GM21447 (cell line): Measurements from ENCODE around the gene RWDD2A.

ENCODE experiments used
- ATAC-seq: cut with Tn5 transposase; IDR thresholded peaks from one replicate; pipeline ENCODE4 v1.9.1; 2021; ENCODE audit not compliant: unreplicated experiment

Gene RWDD2A

DNA sequence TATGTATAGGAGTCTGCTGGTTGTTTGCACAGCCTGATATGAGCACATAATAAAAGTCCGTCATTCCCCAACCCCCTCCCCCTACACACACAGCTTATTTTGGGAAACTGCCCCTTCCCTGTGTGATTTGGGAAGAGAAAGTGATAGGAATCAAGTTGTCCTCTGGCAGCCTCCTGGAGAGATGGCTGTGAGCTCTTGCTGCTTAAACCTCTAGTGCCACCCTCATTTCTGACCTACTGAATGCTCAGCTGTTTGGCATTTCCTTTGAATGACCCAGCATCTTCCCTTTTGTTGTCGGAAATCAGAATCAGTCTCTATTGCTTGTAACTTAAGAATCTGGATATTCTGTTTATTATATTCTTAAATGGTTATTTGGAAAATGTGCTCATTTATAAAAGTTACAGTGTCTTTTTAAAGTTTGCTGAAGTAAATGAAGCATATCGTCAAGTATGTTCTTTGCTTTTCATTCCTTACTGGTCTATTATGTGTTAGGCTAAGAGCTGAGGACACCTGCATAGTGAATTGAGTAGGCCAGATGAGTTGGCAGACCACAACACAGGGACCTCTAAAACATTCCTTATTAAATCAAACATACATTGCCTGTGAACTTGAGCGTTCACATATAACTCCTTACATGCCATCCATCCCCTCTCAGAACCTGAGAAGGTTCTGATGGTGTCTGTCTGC is 5.5 kb downstream of the RWDD2A start:
- ATAC-seq, result no peak

DNA sequence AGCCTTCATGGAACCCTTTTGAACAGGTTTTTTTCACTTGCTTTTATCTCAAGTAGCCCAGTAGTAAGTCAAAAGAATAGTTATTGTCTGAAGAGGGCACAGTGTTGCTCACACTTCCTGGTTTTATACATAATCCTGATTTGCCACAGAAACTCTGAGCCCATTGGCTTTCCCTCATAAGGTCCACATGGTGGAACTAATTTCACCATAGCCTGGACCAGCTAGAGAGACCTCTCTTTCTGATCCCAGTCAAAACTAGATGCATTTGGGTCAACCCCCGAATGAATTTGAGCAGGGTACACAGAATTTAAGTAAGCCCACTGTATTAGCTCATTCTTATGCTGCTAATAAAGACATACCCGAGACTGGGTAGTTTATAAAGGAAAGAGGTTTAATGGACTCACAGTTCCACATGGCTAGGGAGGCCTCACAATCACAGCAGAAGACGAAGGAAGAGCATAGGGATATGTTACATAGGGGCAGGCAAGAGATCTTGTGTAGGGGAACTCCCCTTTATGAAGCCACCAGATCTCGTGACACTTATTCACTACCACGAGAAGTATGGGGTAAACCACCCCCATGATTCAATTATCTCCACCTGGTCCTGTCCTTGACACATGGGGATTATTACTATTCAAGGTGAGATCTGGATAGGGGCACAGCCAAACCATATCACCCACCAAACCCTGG is 6.2 kb downstream of the RWDD2A start:
- no peak for ATAC-seq

DNA sequence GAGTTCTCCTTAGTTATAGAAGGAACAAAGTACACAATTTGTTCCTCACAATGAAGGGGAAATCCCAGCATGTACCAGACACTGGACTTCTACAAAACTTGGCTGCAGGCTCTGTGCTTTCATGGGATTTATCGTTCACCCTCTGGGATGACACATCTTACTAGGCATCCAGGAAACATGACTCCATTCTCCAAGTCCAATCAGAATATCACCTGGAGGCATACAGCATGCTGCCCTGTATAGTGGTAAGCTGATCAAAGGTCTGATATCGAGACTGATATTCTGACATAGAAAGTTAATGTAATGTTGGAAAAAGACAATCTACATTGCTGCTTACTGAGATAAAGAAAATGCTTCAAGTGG is 6.7 kb downstream of the RWDD2A start:
- ATAC-seq, result no peak

DNA sequence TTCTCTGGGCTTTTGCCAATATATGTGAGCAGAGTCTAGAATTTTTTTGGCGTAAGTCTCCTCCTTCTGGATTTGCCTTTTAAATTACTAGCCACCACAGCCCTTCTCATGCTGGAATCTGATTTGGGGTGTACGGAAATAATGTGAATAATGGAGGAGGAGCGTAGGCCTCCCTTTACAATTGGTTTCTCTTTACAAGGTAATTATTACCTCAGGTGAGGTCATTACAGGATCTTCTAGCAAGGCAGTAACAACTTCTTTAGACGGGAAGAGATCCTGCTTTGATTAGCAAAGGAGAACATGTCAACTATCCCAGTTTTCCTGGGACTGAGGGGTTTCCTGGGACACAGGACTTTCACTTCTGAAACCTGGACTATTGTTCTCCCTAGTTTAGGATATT is 8.9 kb downstream of the RWDD2A start:
- no peak for ATAC-seq

DNA sequence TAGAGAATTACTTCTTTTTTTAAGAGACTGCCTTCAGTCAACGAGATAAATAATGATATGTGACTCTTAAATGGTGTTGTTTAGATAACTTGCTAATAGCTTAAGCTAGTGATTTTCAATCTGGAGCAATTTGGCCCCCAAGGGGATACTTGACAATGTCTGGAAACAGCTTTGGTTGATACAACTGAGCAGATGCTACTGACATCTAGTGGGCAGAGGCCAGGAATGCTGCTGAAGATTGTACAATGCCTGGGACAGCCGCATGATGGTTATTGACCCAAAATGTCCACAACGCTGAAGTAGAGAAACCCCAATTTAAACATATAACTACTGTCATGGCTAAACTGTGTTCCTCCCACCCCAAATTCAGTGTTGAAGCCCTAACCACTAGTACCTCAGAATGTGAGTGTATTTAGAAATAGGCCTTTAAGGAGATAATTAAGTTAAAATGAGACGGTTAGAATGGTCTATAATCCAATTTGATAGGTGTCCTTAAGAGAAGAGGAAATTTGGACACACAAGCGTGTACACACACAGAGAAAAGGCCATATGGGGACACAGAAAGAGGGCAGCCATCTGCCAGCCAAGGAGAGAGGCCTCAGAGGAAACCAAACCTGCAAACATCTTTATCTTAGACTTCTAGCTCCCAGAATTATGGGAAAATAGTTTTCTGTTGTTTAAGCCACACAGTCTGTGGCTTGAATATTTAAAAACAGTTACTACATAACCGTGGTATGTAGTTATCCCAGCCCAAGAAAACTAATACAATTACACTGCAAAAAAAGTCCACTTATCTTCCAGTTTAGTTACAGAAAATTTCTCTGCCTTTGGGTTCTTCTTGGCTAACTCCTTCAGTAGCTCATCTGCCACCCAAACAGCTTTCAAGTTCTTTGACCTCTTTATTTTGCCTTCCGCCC is 22.2 kb downstream of the RWDD2A start:
- peak; percentile 100 for ATAC-seq

DNA sequence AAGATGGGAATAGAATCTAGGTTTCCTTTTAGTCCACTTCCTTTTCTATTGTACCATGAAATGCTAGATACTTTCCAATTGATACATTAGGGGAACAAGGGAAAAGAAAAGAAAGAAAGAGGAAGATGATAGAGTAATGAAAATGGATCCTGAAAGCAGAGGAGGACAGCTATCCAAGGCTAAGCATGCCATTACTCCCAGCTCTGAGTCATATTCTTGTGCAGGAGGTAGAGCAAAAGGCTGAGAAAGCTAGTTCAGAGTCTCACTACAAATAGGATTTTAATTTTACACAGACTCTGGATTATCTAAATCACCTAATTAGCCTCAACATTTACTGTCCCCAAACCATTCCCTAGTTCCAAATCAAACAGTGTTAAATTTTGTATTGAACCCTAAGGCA is 23.6 kb downstream of the RWDD2A start:
- ATAC-seq, result no peak

DNA sequence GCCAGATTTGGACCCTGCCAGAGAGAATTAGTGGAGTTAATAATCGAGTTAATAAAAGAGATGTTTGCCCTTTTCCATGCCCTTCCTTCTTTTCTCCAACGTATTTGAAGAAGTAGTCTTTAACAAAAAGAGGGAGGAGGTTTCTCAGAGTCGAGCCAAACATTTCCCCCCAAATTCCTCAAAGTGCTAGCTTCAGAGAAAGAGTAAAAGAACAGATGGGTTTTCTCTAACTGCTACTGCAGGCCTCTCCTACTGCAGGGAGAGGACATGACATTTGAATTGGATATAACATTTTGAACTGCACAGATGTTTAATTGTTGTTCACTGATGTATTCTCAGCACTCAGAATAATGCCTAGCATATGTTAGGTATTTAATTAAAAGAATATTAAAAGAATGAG is 25.5 kb downstream of the RWDD2A start:
- no peak for ATAC-seq

DNA sequence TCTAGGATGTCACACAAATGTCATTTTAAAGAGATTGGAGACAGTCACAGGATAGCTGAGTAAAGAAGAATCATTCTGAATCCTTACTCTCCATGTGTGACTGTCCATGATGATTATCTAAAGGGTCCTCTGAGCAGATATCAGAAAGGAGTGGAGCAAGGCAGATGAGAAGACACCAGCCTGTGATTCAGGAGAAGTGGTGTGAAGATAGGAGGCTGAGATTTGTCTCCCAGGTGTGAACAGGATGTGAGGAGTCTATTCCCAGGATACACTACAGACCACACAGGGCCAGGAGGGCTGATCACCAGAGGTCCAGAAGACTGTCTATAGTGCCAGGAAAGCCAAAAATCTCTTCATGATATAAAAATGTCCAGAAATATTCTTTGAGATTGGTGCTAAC is 27.0 kb downstream of the RWDD2A start:
- ATAC-seq, result no peak

DNA sequence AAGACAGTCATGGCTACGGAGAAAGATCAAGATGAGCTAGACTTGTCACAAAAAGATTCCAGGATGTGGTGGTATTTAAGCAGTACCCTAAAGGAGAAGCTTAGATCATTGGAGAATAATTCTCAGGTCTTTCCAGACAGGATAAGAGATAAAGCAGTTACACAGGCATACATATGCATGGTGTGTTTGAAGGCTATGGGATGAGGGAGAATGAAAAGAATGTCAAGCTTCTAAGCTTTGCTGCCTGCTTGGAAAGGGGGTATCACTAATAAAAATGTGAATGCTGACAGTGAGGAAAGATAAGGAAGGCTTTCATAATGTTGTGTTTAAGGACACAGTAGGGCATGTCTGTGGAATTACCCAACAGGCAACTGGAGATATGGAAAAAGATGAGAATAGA is 28.1 kb downstream of the RWDD2A start:
- no peak for ATAC-seq

DNA sequence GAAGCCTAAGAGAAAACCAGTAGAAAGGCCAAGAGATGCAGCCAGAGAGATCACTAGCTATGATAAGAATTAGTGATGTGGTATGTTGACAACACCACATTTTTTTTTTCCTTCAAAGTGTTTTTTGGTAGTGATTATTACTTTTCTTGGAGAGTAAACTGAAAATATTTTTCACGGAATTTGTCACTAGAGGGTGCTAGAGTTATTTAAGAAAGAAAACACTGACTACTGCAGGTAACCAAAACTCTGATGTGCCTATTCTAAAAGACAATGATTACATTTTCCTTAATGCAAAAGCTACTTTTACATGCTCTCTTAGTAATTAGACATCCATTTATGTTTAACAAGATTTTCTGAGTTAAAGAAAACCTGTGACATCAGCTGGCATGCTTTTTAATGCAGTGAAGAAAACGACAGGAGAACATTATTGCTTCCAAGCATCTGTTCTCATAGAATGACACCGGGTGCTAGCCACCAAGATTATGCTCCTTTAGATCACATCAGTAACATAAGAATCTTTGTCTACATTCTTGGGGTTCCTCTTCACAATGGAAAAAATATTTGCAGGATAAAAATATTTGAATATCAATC is 28.8 kb downstream of the RWDD2A start:
- no peak for ATAC-seq

DNA sequence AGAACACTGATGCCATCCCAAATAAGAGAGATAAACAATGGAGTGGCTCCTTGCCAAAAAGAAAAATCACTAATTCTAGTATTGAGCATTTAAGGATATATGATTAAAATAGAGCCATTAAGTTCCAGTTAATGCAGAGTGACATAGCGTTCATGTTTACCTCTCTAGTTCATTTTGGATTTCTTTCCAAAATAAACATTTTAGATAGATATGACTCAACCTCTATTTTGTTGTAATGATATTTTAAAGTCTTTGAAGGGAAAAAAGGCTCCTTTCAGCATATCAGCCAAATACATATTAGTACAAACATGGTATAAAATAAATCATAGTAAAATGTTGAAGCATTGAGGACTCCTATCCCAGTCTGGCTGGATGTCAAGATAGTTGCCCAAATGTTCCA is 33.4 kb downstream of the RWDD2A start:
- ATAC-seq, result no peak

DNA sequence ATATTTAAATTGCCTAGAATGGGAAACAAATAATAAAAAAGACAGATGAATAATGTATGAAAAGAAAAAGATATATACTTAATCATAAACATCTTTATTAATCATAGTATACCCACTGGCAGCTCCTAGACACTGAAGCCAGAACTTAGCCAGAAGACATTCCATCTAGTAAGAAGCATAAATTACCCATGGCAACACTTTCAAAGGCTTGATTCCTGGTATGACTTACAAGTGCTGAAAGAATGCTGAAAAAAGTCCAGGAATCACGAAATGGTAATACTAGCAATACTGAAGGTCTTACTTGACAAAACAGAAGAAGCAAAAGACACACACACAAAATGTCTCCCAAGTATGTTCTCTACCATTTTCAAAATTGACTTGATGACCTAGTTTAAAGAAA is 38.0 kb downstream of the RWDD2A start:
- no peak for ATAC-seq

DNA sequence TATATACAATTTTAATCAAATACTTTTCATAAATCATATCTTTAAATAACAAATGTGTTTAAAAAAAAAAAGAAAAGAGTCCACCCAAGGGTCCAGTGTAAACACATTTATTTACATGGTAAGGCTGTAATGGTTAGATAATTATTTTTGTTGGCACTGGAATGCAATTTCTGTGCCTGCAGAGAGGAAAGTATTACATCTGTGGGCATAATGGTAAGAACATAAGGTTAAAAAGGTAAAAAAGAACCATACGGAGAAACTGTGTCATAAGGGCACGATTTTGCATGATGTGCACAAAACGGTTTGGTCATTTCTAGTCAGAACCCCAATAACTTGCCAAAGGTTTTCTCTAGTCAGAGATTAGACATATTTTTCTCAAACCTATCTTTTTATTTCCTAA is 54.3 kb downstream of the RWDD2A start:
- no peak for ATAC-seq
